PC-3 (cell line): ENCODE results near the gene HOXC13.

ENCODE experiments used
- CTCF ChIP-seq: fragments of 300-600 bp; sonication (generic); conservative IDR thresholded peaks from 2 replicates; pipeline ENCODE4 v1.5.1; 2017; ENCODE audit warnings: antibody characterized with exemption, low read depth, mild to moderate bottlenecking, low read length
- EZH2 ChIP-seq: fragments of 300-600 bp; sonication (generic); IDR thresholded peaks from one replicate; pipeline ENCODE4 v1.6.1; 2017; ENCODE audit warnings: antibody characterized with exemption, mild to moderate bottlenecking, low read length; ENCODE audit not compliant: unreplicated experiment
- EZH2phosphoT487 ChIP-seq: fragments of 300-600 bp; sonication (generic); IDR thresholded peaks from 2 replicates; pipeline ENCODE4 v1.6.1; 2018; ENCODE audit warnings: mild to moderate bottlenecking, antibody characterized with exemption, low read length, borderline replicate concordance

DNA sequence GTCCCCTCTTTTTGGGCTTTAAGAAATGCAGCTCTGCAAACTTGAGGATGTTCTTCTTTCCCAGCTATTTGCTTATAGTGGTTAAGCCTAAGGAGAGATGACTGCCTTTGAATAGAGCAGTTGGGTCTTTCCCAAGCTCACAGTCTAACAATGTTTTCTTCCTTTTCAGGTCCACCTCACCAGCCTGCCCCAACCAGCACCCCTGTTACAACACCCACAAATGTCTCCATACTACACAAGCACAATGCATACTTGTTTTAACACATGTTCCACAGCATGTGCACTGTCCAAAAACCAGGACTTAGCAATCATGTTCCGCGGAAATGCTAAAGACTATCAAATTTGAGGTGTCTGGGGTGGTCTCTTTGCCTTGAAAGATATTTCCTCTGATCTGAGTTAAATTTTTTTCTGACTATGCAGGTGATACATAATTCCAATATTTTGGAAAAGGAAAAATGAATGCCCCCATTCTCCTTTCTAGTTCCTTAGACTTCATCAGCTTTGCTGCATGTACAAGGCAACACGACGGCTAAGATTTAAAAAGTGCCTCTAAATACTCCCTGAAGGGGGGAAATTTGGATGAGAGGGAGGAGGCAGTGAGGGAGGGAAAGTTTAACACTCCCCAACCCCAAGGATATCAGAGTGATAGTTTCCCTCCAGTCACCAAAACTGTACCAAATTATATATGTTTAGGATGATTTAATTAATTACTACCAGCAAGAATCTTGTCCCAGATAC, 6.6 kb upstream of the HOXC13 start:
- TF ChIP-seq CTCF (no peak), EZH2 (no peak), EZH2phosphoT487 (no peak)
